OCI-LY7 (cell line): Measurements from ENCODE around the gene STAC. TPM values are rescaled to one million over a fixed set of nuclear protein-coding genes. Genes with fewer than 3 reads are reported as not detected.

Experiments used
- BruUV-seq: library from RNA; stranded (reverse); fragments of 400-500 nt; replicated peaks from 2 replicates; lab custom pipeline; 2021; lab: Mats Ljungman, UMichigan
- CTCF ChIA-PET: fragments of 300-600 bp; sonication (Branson Sonifier 250); formaldehyde crosslinking; loops from one replicate; lab custom pipeline; 2022; ENCODE audit warnings: antibody characterized with exemption; ENCODE audit not compliant: unreplicated experiment; lab: Charles Lee
- POLR2A ChIA-PET: fragments of 300-600 bp; sonication (Branson Sonifier 250); formaldehyde crosslinking; loops from one replicate; lab custom pipeline; 2022; ENCODE audit warnings: antibody characterized with exemption; lab: Charles Lee
- DNase-seq: peaks from one replicate; pipeline ENCODE4 v3.0.0-alpha.2; 2015; ENCODE audit warnings: low spot score
- H2AFZ ChIP-seq: fragments of 200-600 bp; sonication (generic), shearing (Covaris generic); 2 replicates; pipeline ENCODE4 v1.6.1; 2014; ENCODE audit warnings: mild to moderate bottlenecking, antibody characterized with exemption, low read length, moderate library complexity
- H3K27ac ChIP-seq: fragments of 200-600 bp; sonication (generic); 2 replicates; pipeline ENCODE4 v1.5.1; 2014; ENCODE audit warnings: mixed run types, low read depth, mild to moderate bottlenecking, moderate library complexity, low read length, inconsistent platforms; ENCODE audit not compliant: poor library complexity, severe bottlenecking
- H3K36me3 ChIP-seq: fragments of 200-600 bp; sonication (generic); 2 replicates; pipeline ENCODE4 v1.6.1; 2014; ENCODE audit warnings: mild to moderate bottlenecking, antibody characterized with exemption, low read length, moderate library complexity, mixed read lengths; ENCODE audit not compliant: insufficient read depth
- H3K4me1 ChIP-seq: fragments of 200-600 bp; sonication (generic); 2 replicates; pipeline ENCODE4 v1.5.1; 2014; ENCODE audit warnings: mild to moderate bottlenecking, low read length; ENCODE audit not compliant: insufficient read depth, poor library complexity, severe bottlenecking
- H3K4me2 ChIP-seq: fragments of 200-600 bp; sonication (generic); 2 replicates; pipeline ENCODE4 v1.6.1; 2014; ENCODE audit warnings: mild to moderate bottlenecking, low read length
- H3K4me3 ChIP-seq: fragments of 200-600 bp; sonication (generic); 2 replicates; pipeline ENCODE4 v1.5.1; 2014; ENCODE audit warnings: mild to moderate bottlenecking, low read depth, low read length; ENCODE audit not compliant: poor library complexity, severe bottlenecking
- H3K79me2 ChIP-seq: fragments of 200-600 bp; sonication (generic); 2 replicates; pipeline ENCODE4 v1.6.1; 2016; ENCODE audit warnings: low read depth, mild to moderate bottlenecking, low read length, moderate library complexity, mixed read lengths; ENCODE audit not compliant: insufficient read depth
- H3K9me2 ChIP-seq: fragments of 200-600 bp; sonication (generic); 2 replicates; pipeline ENCODE4 v1.6.1; 2016; ENCODE audit warnings: mild to moderate bottlenecking, low read length, mixed read lengths; ENCODE audit not compliant: insufficient read depth
- H3K9me3 ChIP-seq: fragments of 200-600 bp; sonication (generic); 2 replicates; pipeline ENCODE4 v1.6.1; 2014; ENCODE audit warnings: mild to moderate bottlenecking, mixed run types, low read length, mixed read lengths
- H4K20me1 ChIP-seq: fragments of 200-600 bp; sonication (generic); 2 replicates; pipeline ENCODE4 v1.6.1; 2014; ENCODE audit warnings: mild to moderate bottlenecking, antibody characterized with exemption, low read length, moderate library complexity, mixed read lengths; ENCODE audit not compliant: insufficient read depth
- CTCF ChIP-seq: fragments of 200-600 bp; sonication (generic); conservative IDR thresholded peaks from 2 replicates; pipeline ENCODE4 v1.5.1; 2014; ENCODE audit warnings: mild to moderate bottlenecking, antibody characterized with exemption, low read length, moderate library complexity, mixed read lengths
- EZH2phosphoT487 ChIP-seq: fragments of 200-600 bp; sonication (generic); IDR thresholded peaks from 2 replicates; pipeline ENCODE4 v1.6.1; 2018; ENCODE audit warnings: low read depth, borderline replicate concordance, mild to moderate bottlenecking, mixed run types, antibody characterized with exemption, low read length, moderate library complexity, mixed read lengths
- intact Hi-C: fragments of 100-400 bp; cut with micrococcal nuclease; formaldehyde crosslinking; loops from one replicate; pipeline ENCODE4 v1.10.0; 2022; ENCODE audit not compliant: unreplicated experiment
- total RNA-seq, 2 experiments: library from RNA; depleted of rRNA in 1 of 2; stranded (reverse); fragments of >200 nt in 1 of 2; shearing (Covaris generic) in 1 of 2; gene quantifications; 2 replicates each; pipeline ENCODE4 v1.2.3, GENCODE V29; 2014 to 2022

STAC gene
- total RNA-seq, 2 experiments from 2014 or later: not detected

GRCh38 chr3:36484386-36484785, 104.1 kb downstream of the STAC start:
- intact Hi-C loops: no loop called here
- Histone ChIP-seq H3K4me2 (no peak overlapping the region), H3K9me2 (no peaks in the 10 kb centered on the region), H3K36me3 (no peaks in the 10 kb centered on the region), H3K4me1 (no peaks in the 10 kb centered on the region), H3K9me3 (0 out of 2 replicates have a peak, but pooled peaks cover 3% of the 10 kb centered on the region), H2AFZ (no peak overlapping the region), H3K79me2 (no peaks in the 10 kb centered on the region), H3K27ac (no peak overlapping the region), H4K20me1 (no peaks in the 10 kb centered on the region), H3K4me3 (no peak overlapping the region)
- DNase-seq: no peak
- no TSS peak for BruUV-seq
- TF ChIP-seq EZH2phosphoT487 (no peak), CTCF (no peak)
- POLR2A ChIA-PET: interaction anchor here (0.5 kb wide), 1 partner anchor 46 kb away, joined by 5 read pairs; no protein-coding TSS in a partner anchor
- CTCF ChIA-PET: no interaction called here

GRCh38 chr3:36486009-36486795, 105.9 kb downstream of the STAC start:
- Histone ChIP-seq H3K4me3 (no peak overlapping the region), H3K9me3 (no peaks in the 10 kb centered on the region), H3K27ac (no peak overlapping the region), H3K79me2 (no peaks in the 10 kb centered on the region), H3K9me2 (no peaks in the 10 kb centered on the region), H3K36me3 (no peaks in the 10 kb centered on the region), H4K20me1 (no peaks in the 10 kb centered on the region), H3K4me1 (no peaks in the 10 kb centered on the region), H3K4me2 (no peak overlapping the region), H2AFZ (no peak overlapping the region)
- no TSS peak for BruUV-seq
- TF ChIP-seq CTCF (no peak), EZH2phosphoT487 (no peak)
- POLR2A ChIA-PET: interaction anchor here (0.9 to 1.2 kb wide), 2 partner anchors 15 to 39 kb away, joined by 3 to 4 read pairs; no protein-coding TSS in a partner anchor
- intact Hi-C loops: no loop called here
- CTCF ChIA-PET: no interaction called here
- DNase-seq: no peak

GRCh38 chr3:36487616-36488015, 107.3 kb downstream of the STAC start:
- CTCF ChIA-PET: no interaction called here
- no TSS peak for BruUV-seq
- TF ChIP-seq EZH2phosphoT487: no peak
- no peak for TF ChIP-seq CTCF

More at GRCh38 chr3:36487616-36488015, 107.3 kb downstream of the STAC start:
- no peak overlapping the region for H3K4me2 ChIP-seq
- H3K9me2 ChIP-seq: no peaks in the 10 kb centered on the region
- no peak overlapping the region for H3K27ac ChIP-seq
- H3K9me3 ChIP-seq: no peaks in the 10 kb centered on the region
- no peaks in the 10 kb centered on the region for H3K4me1 ChIP-seq
- H3K4me3 ChIP-seq: no peak overlapping the region
- no peaks in the 10 kb centered on the region for H3K36me3 ChIP-seq
- H3K79me2 ChIP-seq: no peaks in the 10 kb centered on the region
- intact Hi-C loops: no loop called here
- no peak for DNase-seq
- POLR2A ChIA-PET: no interaction called here
- no peaks in the 10 kb centered on the region for H4K20me1 ChIP-seq
- no peak overlapping the region for H2AFZ ChIP-seq
